Stimulated activated CD8-positive, alpha-beta memory T cell treated with anti-CD3 and anti-CD28 coated beads, Interleukin-15, amount 100 ng/mL, for 48 hours (primary cell): ENCODE results near the gene SLC34A2.
"Not testable (repeated sequence)": the region's sequence is repeated elsewhere in the genome, so short reads cannot be mapped to it uniquely, and the experiment has no call there.

ENCODE experiments used
- DNase-seq, 2 donors: peaks; one replicate each; pipeline ENCODE4 v3.0.0-alpha.2; 2020; ENCODE audit warnings: low read depth in 2 of 2

Gene SLC34A2

GRCh38 chr4:25661441-25661840 lies 5.8 kb downstream of the SLC34A2 start:
- DNase-seq: not testable (repeated sequence)

- no peak for DNase-seq
Measured at GRCh38 chr4:25662306-25662705, 6.7 kb downstream of the SLC34A2 start.

DNA sequence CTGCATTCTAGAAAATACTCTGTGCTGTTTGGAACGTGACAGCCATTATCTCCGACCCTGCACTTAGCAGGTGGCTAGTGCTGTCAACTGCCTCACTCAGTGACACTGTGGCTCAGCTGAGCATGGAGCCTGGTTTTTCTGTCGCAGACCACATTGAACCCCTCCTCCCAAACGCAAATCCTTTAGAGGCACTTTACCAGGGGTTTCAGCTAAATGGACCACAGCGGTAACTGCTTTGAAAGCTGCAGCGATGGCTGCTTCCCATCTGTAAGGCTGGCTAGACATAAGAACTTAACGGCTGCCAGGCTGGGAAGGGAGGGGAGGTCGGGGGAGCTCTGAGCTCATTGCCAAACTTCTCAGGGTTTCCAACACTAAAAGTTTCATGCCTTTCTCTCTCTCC lies 8.1 kb downstream of the SLC34A2 start:
- DNase-seq: no peak

DNA sequence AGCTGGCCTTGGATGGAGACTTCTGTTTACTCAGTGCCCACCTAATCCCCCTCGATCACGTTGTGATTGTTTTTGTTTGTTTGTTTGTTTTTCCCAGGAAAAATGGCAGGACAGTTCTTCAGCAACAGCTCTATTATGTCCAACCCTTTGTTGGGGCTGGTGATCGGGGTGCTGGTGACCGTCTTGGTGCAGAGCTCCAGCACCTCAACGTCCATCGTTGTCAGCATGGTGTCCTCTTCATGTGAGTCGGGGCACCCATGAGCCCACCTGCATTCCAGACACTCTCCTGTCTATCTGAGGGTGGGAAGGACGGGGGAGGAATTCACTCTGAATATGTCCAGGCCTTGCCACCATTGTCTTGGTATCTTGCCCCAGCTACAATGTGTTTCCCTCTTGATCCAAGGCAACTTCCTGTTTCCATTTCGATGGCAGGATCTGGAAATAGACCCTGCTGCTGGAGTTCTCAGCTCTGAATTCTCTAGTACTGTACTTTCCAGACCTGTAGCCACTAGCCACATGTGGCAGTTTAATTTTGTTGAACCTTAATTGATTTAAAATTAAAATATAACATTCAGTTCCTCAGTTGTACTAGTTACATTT lies 10.5 kb downstream of the SLC34A2 start:
- DNase-seq: no peak

GRCh38 chr4:25667931-25668557 lies 12.4 kb downstream of the SLC34A2 start:
- no peak for DNase-seq

DNA sequence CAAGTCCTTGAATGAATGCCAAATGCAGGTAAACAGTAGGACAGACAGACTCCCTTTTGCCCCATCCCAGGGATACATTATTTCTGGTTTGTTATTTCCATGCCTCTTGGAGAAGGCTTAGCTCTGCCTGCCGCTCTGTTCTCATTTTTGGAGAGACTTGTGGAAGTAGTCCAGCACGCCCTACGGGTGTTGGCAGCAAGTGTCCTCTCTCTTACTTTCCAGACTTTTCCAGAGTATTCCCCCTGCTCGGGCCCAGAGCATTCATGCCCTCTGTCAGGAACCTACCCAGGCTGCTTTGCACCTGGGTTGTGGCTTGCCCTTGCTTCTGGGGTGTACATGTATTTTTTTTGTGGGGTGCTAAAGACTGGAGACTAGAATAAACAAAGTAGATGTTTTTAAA lies 15.3 kb downstream of the SLC34A2 start:
- no peak for DNase-seq

DNA sequence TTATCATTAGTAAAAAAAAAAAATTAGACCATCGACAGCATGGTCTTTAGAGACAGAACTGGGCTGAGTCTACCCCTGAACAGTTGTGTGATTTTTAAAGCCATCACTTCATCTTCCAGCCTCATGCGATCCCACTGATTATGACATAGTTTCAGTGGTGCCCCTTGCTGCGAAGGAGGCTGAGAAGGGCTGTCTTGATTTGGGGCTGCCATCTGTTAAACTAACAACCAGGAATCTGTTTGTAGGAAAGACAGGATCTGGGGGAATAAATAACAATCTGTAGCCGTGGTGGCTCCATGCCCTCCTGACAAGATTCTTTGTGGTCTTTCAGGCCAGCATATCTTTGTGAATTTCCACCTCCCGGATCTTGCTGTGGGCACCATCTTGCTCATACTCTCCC lies 17.1 kb downstream of the SLC34A2 start:
- DNase-seq: no peak

DNA sequence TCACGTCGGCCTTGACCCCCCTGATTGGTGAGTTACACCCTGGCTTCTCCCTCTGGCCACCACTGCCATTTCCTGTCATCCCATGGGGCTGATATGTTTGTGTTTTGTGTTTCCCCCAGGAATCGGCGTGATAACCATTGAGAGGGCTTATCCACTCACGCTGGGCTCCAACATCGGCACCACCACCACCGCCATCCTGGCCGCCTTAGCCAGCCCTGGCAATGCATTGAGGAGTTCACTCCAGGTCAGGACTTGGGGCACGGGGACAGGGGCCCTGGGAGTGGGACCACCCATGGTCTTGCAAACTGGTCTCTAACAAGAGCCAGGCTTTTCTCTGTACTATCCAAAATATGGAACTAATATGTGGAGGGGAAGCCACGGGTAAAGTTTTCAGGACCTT lies 18.7 kb downstream of the SLC34A2 start:
- no peak for DNase-seq

- no peak for DNase-seq
Measured at GRCh38 chr4:25676221-25676620, 20.6 kb downstream of the SLC34A2 start.

DNA sequence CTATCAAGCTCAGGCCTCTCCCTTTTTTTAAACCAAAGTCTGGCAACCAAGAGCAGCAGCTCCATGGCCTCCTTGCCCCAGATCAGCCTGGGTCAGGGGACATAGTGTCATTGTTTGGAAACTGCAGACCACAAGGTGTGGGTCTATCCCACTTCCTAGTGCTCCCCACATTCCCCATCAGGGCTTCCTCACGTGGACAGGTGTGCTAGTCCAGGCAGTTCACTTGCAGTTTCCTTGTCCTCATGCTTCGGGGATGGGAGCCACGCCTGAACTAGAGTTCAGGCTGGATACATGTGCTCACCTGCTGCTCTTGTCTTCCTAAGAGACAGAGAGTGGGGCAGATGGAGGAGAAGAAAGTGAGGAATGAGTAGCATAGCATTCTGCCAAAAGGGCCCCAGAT lies 21.5 kb downstream of the SLC34A2 start:
- DNase-seq: no peak

GRCh38 chr4:25677943-25678342 lies 22.3 kb downstream of the SLC34A2 start:
- no peak for DNase-seq

GRCh38 chr4:25687773-25688172 lies 32.1 kb downstream of the SLC34A2 start:
- DNase-seq: no peak

- DNase-seq: no peak
Measured at GRCh38 chr4:25694466-25694865, 38.8 kb downstream of the SLC34A2 start.

- DNase-seq: no peak
Measured at GRCh38 chr4:25696409-25696808, 40.8 kb downstream of the SLC34A2 start.

DNA sequence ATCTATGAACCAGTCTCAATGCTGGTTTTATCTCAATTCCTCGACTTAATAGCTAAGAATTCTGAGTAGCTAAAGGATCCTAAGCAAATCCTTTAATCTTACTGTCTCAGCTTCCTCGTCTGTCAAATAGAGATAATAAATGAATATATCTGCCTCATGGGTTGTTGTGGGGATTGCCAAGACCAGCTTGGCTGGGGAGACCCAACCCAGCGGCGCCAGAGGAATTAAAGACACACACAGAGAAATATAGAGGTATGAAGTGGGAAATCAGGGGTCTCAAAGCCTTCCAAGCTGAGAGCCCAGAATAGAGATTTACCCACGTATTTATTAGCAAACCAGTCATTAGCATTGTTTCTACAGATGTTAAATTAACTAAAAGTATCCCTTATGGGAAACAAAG lies 41.9 kb downstream of the SLC34A2 start:
- DNase-seq: no peak

DNA sequence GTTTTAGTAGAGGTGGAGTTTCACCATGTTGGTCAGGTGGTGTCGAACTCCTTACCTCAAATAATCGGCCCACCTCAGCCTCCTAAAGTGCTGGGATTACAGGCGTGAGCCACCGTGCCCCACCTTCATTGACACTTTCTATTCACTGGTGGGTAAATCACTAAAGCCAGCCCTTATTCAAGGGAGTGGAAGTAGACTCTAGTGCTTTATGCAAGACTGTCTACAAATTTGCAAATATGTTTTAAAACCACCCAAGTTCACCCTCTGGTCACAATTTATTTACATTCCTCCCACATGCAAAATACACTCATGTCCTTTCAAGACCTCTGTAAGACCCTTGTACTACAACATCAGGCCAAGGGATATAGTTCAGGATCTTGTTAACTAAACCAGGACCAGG lies 45.0 kb downstream of the SLC34A2 start:
- no peak for DNase-seq

DNA sequence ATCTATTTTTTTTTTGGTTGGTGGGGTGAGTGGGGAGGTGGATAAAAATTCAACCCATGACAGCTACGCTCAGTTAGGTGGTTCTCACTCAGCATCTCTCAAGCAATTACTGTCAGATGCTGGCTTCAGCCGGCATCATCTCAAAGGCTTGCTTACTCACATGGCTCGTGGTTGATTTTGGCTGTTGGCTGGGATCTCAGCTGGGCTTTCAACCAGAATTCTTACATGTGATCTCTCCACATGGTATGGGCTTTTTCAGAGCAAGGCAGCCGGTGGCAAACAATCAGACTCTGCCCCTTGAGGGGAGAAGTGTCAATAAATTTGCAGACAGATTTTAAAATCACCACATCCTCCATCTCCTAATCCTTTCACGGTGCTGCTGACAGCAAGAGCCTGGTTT lies 47.2 kb downstream of the SLC34A2 start:
- no peak for DNase-seq

- no peak for DNase-seq
Measured at GRCh38 chr4:25703731-25704388, 48.2 kb downstream of the SLC34A2 start.

DNA sequence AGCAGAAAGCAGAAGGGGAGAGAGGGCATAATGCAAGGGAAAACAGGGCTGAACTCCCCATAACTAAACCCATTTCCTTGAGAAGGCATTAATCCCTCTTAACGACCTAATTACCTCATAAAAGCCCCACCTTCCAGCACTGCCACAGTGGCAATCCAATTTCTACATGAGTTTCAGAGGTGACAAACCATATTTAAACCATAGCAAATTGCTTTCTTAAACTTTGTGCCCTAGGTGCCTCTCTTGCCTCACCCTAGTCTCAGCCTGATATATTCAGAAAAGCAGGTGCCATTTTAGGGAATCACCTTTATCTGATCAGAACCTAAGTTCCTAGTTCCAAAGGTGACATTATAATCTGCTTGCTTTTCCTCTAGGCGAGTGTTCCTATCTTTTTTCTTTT lies 48.9 kb downstream of the SLC34A2 start:
- DNase-seq: no peak

GRCh38 chr4:25710637-25711036 lies 55.0 kb downstream of the SLC34A2 start:
- DNase-seq: no peak

GRCh38 chr4:25712611-25713010 lies 57.0 kb downstream of the SLC34A2 start:
- no peak for DNase-seq

- DNase-seq: no peak
Measured at GRCh38 chr4:25713812-25714211, 58.2 kb downstream of the SLC34A2 start.

DNA sequence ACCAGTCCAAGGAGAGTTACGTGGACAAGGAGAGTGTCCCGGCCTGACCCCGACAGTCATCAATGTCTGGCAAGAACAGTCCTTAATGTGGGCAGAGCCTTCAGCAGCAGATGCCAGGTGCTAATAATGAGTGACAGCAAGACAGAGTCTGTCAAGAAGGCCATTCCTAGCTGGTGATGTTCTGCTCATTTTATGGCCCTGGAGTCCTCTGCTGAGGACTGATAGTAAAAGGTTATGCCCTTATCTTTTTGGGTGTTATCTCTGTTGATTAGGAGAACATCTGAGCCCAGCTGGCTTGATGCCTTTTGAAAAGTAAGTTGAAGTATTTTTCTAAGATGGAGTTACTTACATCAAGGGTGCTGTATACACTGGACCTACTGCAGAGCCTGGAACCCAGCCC lies 67.3 kb downstream of the SLC34A2 start:
- DNase-seq: no peak

DNA sequence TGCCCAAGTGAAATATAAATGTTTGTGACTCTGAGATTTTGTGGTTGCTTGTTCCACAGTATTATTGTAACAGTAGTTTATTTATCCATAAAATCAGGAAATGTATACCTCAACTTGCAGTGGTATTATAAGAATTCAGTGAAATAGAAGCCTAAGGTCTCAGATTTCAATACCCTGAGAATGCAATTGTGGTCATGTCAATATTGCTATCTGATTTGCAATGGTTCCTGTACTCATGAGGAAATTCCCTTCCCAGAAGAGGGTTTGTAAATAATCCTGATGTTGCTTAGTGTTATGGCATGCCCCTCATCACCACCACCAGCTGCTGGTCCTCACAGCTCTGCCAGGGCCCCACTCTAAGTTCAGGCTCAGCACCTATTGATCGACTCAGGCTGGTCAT lies 67.8 kb downstream of the SLC34A2 start:
- DNase-seq: no peak
